ENCODE measurements around the gene GAS6.

DNA sequence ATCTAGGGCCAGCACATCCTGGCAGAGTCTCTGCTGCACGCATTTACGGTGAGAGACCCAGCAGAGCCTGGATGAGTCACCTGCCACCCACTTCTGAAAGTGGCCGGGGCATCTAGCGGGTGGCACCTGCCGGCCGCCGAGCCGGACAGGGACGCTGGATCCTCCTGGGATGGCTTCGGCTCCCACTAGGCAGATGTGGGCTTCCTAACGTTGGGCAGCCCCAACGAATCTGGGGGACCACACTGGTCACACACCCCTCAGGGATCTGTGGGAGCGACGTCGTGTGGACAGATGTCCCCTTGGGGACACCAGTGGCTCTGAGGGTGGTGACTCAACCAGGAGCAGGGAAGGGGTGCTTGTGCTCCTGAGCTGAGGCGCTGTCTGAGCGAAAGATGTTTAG is 72.7 kb downstream of the GAS6 start:
- TF ChIP-seq CTCF (IDR thresholded peaks at IDR 0.05) = no peak
- TF ChIP-seq POLR2A (IDR thresholded peaks at IDR 0.05) = no peak

Data from uterus (tissue), 2 donors.